SU-DHL-6 (cell line): ENCODE measurements around the gene TSPAN32.

Experiments used
- H2AFZ ChIP-seq: fragments of 200-600 bp; sonication (generic); 2 replicates; pipeline ENCODE4 v1.6.1; 2014; ENCODE audit warnings: low read depth, mild to moderate bottlenecking, moderate library complexity, mixed read lengths, antibody characterized with exemption, low read length; ENCODE audit not compliant: severe bottlenecking
- H3F3A ChIP-seq: fragments of 200-600 bp; shearing (Covaris generic); 2 replicates; pipeline ENCODE4 v1.6.0; 2016; ENCODE audit warnings: antibody characterized with exemption, mild to moderate bottlenecking; ENCODE audit not compliant: insufficient read depth
- H3K27ac ChIP-seq: fragments of 200-600 bp; sonication (generic); 2 replicates; pipeline ENCODE4 v1.5.1; 2016; ENCODE audit warnings: low read depth, mild to moderate bottlenecking, low read length, moderate library complexity, mixed read lengths
- H3K27me3 ChIP-seq: fragments of 200-600 bp; sonication (generic), shearing (Covaris generic); 2 replicates; pipeline ENCODE4 v1.6.0; 2014; ENCODE audit warnings: mild to moderate bottlenecking, low read length
- H3K36me3 ChIP-seq: fragments of 200-600 bp; sonication (generic); 2 replicates; pipeline ENCODE4 v1.6.1; 2014; ENCODE audit warnings: mild to moderate bottlenecking, low read length, mixed read lengths
- H3K4me2 ChIP-seq: fragments of 300-600, 200-600 bp; shearing (Covaris generic), sonication (generic); 2 replicates; pipeline ENCODE4 v1.6.0; 2014; ENCODE audit warnings: low read length, low read depth, mild to moderate bottlenecking; ENCODE audit not compliant: poor library complexity, severe bottlenecking
- H3K4me3 ChIP-seq: fragments of 200-600 bp; sonication (generic); 2 replicates; pipeline ENCODE4 v1.5.1; 2014; ENCODE audit warnings: antibody characterized with exemption, low read length, mild to moderate bottlenecking, mixed read lengths; ENCODE audit not compliant: insufficient read depth, poor library complexity, severe bottlenecking
- H3K79me2 ChIP-seq: fragments of 200-600 bp; sonication (generic); 2 replicates; pipeline ENCODE4 v1.6.1; 2014; ENCODE audit warnings: mild to moderate bottlenecking, low read length, moderate library complexity; ENCODE audit not compliant: insufficient read depth
- H3K9ac ChIP-seq: fragments of 200-600 bp; sonication (generic); 2 replicates; pipeline ENCODE4 v1.7.0; 2014; ENCODE audit warnings: mild to moderate bottlenecking, low read length
- H3K9me2 ChIP-seq: fragments of 200-600 bp; sonication (generic); replicated peaks from 2 replicates; pipeline ENCODE4 v1.6.1; 2014; ENCODE audit warnings: low read length; ENCODE audit not compliant: insufficient read depth
- H3K9me3 ChIP-seq: fragments of 200-600 bp; sonication (generic); 2 replicates; pipeline ENCODE4 v1.6.1; 2014; ENCODE audit warnings: low read length, mixed read lengths; ENCODE audit not compliant: insufficient read depth
- H4K20me1 ChIP-seq: fragments of 200-600 bp; sonication (generic); 2 replicates; pipeline ENCODE4 v1.6.1; 2014; ENCODE audit warnings: low read depth, mild to moderate bottlenecking, antibody characterized with exemption, low read length, moderate library complexity, mixed read lengths
- EZH2phosphoT487 ChIP-seq: fragments of 200-600 bp; sonication (generic), shearing (Covaris generic); conservative IDR thresholded peaks from 2 replicates; pipeline ENCODE4 v1.6.1; 2018; ENCODE audit warnings: mild to moderate bottlenecking, antibody characterized with exemption, low read length, moderate library complexity, mixed read lengths
- TF ChIP-seq, protein P1 (sequence below): fragments of 200-600 bp; sonication (generic); IDR thresholded peaks from one replicate; pipeline ENCODE4 v1.5.1; 2017; ENCODE audit warnings: antibody characterized with exemption, mild to moderate bottlenecking, low read length, moderate library complexity; ENCODE audit not compliant: insufficient read depth, poor library complexity, severe bottlenecking

TSPAN32 gene

DNA sequence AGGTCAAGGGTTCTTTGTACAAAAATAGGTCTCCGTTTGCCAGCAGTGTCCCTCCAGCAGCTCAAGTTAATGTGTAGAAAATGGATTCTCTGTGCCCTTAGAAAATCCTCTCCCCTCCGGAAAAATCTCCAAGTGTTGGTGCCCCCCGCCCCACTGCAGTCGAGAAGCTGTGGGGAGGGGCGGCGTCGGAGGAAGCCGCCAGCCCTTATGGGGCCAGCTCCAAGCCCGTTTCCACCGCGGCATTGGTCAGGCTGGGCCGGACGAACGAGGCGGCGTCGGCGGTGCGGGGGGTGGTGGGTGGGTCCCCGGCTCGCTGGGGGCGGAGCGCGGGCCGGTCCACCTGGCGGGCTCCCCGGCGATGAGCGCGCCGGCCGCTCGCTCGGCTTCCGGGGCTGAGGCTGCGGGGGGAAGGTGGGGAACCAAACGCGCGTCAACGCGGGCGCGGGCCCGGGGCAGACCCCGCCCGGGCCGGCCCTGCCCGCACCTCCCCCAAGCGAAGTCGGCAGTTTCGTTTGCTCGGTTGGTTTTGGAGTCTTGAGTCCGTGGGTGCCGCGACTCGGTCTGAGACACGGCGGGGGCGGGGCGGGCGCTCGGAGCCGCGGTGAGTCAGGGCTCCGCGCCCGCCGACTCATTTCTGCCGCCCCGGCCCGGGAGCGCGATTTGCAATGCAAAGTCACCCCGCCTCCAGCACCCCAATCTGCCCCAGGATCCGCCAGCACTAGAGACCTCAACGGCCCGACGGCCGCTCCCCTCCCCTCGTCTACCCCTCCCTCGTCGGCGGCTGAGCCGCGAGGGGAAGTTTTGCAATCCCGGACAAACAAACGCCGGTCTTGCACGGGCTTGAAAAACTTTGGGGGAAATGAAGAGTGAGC lies 32.8 kb upstream of the TSPAN32 start:
- no peak overlapping the region for H3K27ac ChIP-seq
- H3K36me3 ChIP-seq: no peaks in the 10 kb centered on the region
- no peaks in the 10 kb centered on the region for H3F3A ChIP-seq
- no peaks in the 10 kb centered on the region for H4K20me1 ChIP-seq
- no peaks in the 10 kb centered on the region for H3K9me2 ChIP-seq
- no peak for TF ChIP-seq EZH2phosphoT487
- TF ChIP-seq, protein P1, sequence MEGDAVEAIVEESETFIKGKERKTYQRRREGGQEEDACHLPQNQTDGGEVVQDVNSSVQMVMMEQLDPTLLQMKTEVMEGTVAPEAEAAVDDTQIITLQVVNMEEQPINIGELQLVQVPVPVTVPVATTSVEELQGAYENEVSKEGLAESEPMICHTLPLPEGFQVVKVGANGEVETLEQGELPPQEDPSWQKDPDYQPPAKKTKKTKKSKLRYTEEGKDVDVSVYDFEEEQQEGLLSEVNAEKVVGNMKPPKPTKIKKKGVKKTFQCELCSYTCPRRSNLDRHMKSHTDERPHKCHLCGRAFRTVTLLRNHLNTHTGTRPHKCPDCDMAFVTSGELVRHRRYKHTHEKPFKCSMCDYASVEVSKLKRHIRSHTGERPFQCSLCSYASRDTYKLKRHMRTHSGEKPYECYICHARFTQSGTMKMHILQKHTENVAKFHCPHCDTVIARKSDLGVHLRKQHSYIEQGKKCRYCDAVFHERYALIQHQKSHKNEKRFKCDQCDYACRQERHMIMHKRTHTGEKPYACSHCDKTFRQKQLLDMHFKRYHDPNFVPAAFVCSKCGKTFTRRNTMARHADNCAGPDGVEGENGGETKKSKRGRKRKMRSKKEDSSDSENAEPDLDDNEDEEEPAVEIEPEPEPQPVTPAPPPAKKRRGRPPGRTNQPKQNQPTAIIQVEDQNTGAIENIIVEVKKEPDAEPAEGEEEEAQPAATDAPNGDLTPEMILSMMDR: no peak
- H3K4me3 ChIP-seq: no peak overlapping the region
- no peak overlapping the region for H3K4me2 ChIP-seq
- H3K79me2 ChIP-seq: no peaks in the 10 kb centered on the region
- no peak overlapping the region for H3K9ac ChIP-seq
- H3K27me3 ChIP-seq: no peaks in the 10 kb centered on the region
- H3K9me3 ChIP-seq: no peaks in the 10 kb centered on the region
- H2AFZ ChIP-seq: no peak overlapping the region

DNA sequence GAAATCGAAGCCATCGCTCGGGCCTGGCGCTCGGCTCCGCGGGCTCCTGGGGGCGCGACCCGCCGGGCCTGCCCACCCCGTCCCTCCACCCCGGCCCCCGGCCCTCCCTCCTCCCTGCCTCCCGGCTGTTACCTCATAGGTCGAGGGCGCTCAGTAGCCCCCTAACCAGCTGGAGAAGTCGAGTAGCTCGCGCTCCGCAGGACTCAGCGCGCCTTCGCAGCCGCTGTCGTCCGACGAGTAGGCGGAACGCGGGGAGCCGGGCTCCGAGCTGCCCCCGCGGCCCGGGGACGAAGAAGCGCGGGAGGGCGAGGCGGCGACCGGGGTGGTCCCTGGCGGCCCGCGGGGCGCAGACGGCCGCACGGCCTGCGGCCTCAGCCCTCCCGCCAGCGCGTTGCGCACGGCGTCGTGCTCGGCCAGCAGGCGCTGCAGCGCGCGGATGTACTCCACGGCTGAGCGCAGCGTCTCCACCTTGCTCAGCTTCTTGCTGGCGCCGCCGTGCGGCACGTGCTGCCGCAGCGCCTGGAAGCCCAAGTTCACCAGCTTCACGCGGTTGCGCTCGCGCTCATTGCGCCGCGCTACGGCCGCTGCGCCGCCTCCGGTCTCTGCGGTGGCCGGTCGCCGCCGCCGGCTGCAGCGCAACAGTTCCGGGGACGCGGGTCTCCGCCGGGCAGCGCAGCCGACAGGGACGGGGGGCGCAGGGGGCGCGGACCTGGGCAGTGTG lies 32.1 kb upstream of the TSPAN32 start:
- Histone ChIP-seq H3K4me3 (no peak overlapping the region), H3K9ac (no peak overlapping the region), H3K79me2 (no peaks in the 10 kb centered on the region), H4K20me1 (no peaks in the 10 kb centered on the region), H3F3A (no peaks in the 10 kb centered on the region), H3K9me3 (no peaks in the 10 kb centered on the region), H3K27me3 (no peaks in the 10 kb centered on the region), H2AFZ (no peak overlapping the region), H3K9me2 (no peaks in the 10 kb centered on the region), H3K27ac (no peak overlapping the region), H3K4me2 (no peak overlapping the region), H3K36me3 (no peaks in the 10 kb centered on the region)
- TF ChIP-seq, protein P1: no peak
- TF ChIP-seq EZH2phosphoT487: no peak

DNA sequence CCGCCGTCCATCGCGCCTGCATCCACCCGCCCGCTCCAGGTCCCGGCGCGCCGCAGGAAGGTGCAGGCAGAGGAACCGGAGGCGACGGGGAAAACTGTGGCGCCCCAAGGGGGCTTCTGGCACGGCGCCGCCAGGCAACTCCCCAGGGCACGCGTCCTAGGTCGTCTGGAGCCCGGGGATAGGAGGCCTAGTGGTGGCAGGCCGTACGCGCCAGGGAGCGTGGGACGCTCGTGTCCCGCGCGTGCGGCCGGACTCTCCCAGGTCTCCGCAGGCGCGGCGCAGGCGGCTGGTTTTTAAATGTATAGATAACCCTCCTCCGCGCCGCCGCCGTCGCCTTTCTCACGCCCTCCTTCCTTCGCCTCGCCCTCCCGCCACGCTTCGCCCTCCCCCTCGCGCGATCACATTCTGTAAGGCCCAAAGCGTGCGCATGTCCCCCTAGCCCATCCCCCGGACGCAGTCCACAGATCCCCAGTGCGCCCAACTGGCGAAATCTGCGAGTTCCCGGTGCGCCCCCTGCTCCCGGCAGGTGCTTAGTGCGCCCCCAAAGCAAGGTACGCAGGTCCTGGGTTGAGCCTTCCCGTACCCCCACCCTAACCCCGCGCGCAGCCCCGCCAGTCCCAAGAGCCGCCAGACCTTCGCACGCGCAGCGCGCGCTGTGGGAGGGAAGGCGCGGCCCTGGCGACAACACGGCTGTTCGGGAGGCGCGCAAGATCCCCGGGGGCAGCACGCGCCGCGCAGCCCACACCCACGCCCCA lies 31.3 kb upstream of the TSPAN32 start, which contains the start of gene ASCL2:
TSS of gene ASCL2 (minus strand) at position 267 of the 755 bp plus-strand sequence. CDS start at position 11, 256 bp downstream.
- H3K27me3 ChIP-seq: no peaks in the 10 kb centered on the region
- H3K27ac ChIP-seq: no peak within 1 kb of the TSS
- no peaks in the 10 kb centered on the region for H3K79me2 ChIP-seq
- H3K4me2 ChIP-seq: no peak within 1 kb of the TSS
- H3K4me3 ChIP-seq: no peak within 1 kb of the TSS
- H3K36me3 ChIP-seq: no peaks in the 10 kb centered on the region
- H3F3A ChIP-seq: no peaks in the 10 kb centered on the region
- TF ChIP-seq, protein P1: no peak
- no peak for TF ChIP-seq EZH2phosphoT487
- no peak within 1 kb of the TSS for H2AFZ ChIP-seq
- H4K20me1 ChIP-seq: no peaks in the 10 kb centered on the region
- H3K9me2 ChIP-seq: no peaks in the 10 kb centered on the region
- no peaks in the 10 kb centered on the region for H3K9me3 ChIP-seq
- H3K9ac ChIP-seq: no peak within 1 kb of the TSS
